ENCODE data around the gene TANGO2.
A peak's percentile ranks its signal among the peaks of the same experiment; 100 is the strongest.

TANGO2 gene

DNA sequence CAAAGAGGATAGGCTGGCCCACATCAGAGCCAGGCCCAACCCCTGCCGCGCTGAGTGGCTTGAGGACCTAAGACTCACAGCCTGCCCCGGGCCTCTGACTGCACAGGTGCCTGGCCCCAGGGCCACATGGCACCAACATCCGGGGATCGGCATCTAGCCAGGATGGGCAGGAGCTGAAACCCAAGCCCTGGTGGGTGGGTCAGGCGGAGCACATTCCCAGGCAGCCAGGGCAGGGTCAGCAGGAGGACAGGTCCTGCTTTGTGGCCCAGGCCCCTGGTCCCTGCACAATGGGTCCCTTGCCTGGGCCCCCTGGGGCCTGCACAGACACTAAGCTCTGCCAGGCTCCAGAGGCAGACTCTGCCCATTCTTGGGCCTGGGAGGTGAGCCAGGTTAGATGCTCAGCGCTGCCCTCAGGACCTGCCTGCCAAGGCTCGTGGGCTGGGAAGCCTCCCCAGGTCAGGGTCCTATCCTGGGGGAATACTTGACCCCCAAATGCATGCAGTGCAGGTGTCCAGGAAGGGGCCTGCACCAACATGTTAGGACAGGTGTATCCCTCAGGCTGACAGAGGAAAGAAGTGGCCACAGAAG lies 37.8 kb upstream of the TANGO2 start:
- H3K27ac ChIP-seq, result no peak overlapping the region
- no peak for DNase-seq (ENCODE audit: low read depth, low spot score)

DNA sequence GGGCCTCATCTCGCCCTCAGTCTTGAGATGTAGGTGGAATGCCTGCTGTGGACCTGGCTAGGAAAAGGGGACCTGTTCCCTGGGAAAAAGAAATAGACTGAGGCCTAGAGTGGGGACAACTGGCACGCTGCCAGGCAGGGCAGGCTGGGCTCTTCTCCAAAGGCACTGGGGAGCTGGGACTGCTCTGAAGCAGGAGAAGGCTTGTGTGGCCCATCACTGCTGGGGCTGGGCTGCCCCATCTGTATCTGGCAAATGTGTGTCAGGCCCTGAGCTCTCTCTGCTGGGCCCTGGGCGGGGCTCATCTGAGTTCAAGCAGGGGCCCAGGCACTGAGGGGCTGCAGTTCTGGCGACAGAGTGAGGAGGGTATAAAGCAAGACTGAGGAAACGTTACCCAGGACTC lies 37.2 kb upstream of the TANGO2 start:
- DNase-seq (ENCODE audit: low read depth, low spot score), result no peak
- peak overlapping the region; percentile 27 for H3K27ac ChIP-seq

DNA sequence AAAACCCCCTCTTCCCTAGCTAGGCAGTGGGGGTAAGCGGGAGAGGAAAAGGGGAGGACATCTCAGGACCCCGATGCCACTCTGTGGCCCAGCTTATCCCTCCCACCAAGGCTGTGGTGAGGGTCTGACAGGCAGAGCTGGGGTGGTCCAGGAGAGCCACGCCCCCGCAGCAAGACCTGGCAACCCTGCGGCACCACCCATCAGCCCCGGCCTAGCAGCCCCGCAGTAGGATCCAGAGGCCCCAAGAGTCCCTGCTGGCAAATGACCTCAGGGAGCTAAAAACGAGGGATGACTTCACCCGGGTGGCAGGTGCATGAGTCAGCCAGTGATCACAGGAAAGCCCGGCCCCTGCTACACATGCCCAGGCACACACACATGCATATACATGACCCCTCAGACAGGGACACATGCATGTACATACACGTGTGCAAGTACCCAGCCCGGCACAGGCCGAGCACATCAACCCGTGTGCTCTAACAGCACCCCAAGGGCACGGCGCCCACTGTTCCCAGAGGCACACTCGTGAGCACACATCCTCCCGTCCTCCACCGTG lies 36.6 kb upstream of the TANGO2 start:
- peak; percentile 77 for DNase-seq (ENCODE audit: low read depth, low spot score)
- peak overlapping the region; percentile 27 for H3K27ac ChIP-seq

- no peak overlapping the region for H3K27ac ChIP-seq
- no peak for DNase-seq (ENCODE audit: low read depth, low spot score)
These were observed 35.8 kb upstream of the TANGO2 start for GRCh38 chr22:19984851-19985811.

GRCh38 chr22:19986011-19986409 lies 34.9 kb upstream of the TANGO2 start:
- DNase-seq (ENCODE audit: low read depth, low spot score), result no peak
- no peak overlapping the region for H3K27ac ChIP-seq

DNA sequence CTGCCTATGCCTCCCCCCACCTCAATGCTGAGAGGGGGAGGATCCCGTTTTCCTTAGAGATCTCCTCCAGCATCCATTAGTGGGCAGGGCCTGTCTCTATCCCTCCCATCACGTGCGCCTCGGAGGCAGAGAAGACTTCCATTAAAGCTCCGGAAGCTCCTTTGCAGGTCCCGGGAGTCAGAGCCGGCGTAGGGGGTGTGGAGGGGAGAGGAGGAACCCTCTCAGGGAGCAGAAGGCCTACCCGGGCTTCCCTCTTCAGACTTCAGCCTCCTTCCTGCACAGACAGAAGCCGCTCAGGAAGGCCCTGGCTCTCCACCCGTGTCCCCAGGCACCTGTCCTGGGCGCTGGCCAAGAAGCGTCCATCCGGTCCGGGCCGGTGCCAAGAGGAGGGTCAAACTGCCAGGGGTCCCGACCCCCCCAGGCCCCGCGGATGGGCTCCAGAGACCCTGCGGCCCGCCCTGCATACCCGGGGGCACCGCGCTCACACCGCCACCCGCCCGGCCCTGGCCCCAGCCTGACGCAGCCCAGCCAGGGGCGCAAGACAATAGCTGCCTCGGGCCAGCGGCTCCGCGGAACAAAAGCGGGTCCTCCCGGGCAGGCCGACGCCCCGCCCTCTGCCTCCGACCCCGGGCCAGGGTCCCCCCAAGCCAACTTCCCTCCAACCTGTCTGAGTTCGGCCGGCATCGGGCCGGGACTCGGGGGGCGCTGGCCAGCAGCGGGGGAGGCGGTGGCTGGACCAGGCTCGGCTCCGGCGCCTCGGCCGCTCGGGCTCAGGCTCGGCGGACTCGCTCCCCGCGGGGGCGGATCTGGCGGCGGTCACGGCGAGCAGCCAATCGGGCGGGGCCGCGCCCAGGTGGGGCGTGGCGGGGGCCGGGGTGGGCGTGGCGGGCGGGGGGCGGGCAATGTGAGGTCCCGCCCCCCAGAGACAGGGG lies 34.2 kb upstream of the TANGO2 start:
- DNase-seq (ENCODE audit: low read depth, low spot score), result no peak
- H3K27ac ChIP-seq, result peak overlapping the region; percentile 42

- no peak overlapping the region for H3K27ac ChIP-seq
- DNase-seq (ENCODE audit: low read depth, low spot score), result no peak
These were observed 33.3 kb upstream of the TANGO2 start for GRCh38 chr22:19987394-19988306.

DNA sequence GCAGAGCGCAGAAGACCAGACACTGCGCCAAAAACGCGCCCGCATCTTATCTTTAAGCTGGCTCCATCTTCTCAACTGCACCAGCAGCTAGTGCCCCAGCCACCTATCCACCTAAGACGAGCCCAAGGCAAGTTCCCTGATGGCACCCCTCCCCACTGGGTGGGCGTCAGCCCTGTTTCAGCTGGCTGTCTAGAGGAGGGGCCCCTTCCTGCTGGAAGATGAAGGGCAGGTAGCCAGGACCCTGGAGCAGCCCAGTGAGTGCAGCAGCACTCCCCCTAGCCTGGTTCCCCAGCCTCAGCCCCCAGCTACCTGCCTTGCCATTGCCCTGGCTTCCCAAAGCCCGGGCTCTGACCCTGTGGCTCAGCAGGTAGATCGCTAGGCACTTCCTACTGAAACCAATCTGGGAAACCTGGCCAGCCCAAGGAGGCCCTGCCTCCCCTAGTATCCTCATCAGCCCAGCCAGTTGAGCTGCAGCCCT lies 32.5 kb upstream of the TANGO2 start:
- no peak overlapping the region for H3K27ac ChIP-seq

GRCh38 chr22:19988965-19989724 lies 31.8 kb upstream of the TANGO2 start:
- no peak for DNase-seq (ENCODE audit: low read depth, low spot score)
- no peak overlapping the region for H3K27ac ChIP-seq

More for the DNA sequence above, 32.5 kb upstream of the TANGO2 start:
- DNase-seq (ENCODE audit: low read depth, low spot score), result no peak

DNA sequence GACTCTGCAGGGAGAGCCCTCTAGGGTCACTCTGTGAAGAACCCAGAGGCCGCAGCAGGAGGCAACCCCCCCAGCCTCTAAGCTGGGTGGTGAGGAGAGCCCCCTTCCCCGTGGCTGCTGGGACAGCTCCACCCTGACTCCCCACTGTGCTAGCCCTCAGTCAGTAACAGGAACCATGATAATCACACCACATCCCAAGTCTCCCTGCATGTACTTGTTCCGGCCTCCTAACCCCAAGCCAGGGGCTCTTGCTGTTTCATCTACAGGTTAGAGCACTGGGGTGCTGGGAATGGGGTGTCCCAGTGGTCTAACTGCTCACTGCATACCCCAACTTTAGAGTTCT lies 31.2 kb upstream of the TANGO2 start:
- no peak for DNase-seq (ENCODE audit: low read depth, low spot score)
- no peak overlapping the region for H3K27ac ChIP-seq

DNA sequence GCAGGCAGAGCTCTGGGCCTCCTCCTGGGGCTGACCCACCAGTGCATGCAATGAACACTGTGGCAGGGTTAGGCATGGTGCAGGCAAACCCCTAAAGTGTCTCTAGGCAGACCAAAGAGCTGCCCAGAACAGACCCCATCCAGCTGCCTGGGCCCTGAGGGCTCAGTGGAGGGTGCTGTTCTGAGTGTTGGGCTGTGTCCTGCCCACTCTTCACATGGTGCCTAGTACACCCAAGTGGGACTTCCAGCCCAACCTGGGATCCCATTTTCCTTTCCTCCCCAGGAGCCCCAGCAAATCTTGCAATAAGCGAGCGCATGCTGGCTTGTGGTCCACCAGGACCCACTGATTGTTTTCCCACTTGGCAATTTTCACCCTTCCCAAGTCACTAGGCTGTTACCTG lies 30.7 kb upstream of the TANGO2 start:
- no peak for DNase-seq (ENCODE audit: low read depth, low spot score)
- H3K27ac ChIP-seq, result no peak overlapping the region

DNA sequence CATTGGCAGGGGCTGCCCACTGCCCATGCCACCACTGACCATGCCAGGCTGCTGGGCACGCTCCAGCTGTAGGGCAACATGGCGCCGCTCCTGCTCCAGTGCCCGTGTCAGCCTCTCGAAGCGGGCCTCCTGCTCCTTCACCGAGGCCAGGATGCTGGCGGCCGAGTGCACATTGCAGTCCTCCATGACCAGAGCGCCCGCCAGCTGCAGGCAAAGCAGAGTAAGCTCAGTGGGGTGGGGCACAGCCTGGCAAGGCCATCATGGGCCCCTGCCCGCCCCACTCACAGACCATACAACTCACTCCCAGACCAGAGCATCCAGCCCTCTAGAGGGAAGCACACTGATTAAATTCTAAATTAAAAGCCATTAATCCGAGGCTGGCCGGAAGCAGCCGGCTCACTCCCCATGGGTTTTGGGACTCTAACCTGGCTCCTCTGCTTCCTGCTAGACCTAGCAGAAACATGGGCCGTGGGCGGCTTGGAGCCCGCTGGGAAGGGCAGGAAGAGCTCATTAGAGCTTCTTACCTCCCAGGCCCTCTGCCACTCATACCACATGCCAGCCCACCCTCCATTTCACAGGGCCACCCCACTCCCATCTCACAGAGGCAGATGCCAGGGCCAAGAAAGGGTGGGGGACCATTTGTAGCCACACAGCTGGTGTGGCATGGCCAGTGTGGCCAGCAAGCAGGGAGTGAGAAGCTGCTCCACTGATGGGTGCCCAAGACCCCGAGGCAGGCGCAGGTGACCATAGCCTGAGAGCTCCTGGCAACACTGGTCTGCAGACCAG lies 30.1 kb upstream of the TANGO2 start:
- no peak for DNase-seq (ENCODE audit: low read depth, low spot score)
- H3K27ac ChIP-seq, result no peak overlapping the region

- DNase-seq (ENCODE audit: low read depth, low spot score), result no peak
- no peak overlapping the region for H3K27ac ChIP-seq
These were observed 29.6 kb upstream of the TANGO2 start for GRCh38 chr22:19991395-19991644.

GRCh38 chr22:19991645-19992451 lies 29.1 kb upstream of the TANGO2 start:
- no peak for DNase-seq (ENCODE audit: low read depth, low spot score)
- H3K27ac ChIP-seq, result no peak overlapping the region

DNA sequence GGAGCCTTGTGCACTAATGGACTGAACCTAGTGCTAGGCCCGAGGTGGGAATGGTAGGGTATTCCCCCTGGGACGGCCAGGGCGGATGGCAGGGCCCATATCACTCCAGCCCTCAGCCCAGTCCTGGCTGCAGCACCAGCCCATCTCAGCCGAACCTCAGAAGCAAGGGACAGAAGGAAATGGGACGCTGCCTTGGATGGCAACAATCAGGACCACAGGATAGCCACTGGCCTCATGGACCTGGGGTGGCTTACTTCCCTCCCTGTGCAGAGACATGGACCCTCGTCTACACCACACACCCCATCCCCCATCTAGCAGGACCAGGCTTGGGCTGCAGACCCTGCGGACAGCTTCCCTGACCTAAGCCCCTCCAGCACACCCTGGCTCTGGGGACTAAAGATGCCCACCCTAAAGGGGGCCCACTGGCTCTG lies 28.4 kb upstream of the TANGO2 start:
- no peak overlapping the region for H3K27ac ChIP-seq
- DNase-seq (ENCODE audit: low read depth, low spot score), result no peak

- DNase-seq (ENCODE audit: low read depth, low spot score), result no peak
These were observed 28.0 kb upstream of the TANGO2 start for GRCh38 chr22:19992921-19993355.

GRCh38 chr22:19993926-19994325 lies 27.0 kb upstream of the TANGO2 start:
- no peak for DNase-seq (ENCODE audit: low read depth, low spot score)
- H3K27ac ChIP-seq, result no peak overlapping the region

More at GRCh38 chr22:19992921-19993355, 28.0 kb upstream of the TANGO2 start:
- H3K27ac ChIP-seq, result no peak overlapping the region
